ENCODE results near the gene ARHGAP23.

DNA sequence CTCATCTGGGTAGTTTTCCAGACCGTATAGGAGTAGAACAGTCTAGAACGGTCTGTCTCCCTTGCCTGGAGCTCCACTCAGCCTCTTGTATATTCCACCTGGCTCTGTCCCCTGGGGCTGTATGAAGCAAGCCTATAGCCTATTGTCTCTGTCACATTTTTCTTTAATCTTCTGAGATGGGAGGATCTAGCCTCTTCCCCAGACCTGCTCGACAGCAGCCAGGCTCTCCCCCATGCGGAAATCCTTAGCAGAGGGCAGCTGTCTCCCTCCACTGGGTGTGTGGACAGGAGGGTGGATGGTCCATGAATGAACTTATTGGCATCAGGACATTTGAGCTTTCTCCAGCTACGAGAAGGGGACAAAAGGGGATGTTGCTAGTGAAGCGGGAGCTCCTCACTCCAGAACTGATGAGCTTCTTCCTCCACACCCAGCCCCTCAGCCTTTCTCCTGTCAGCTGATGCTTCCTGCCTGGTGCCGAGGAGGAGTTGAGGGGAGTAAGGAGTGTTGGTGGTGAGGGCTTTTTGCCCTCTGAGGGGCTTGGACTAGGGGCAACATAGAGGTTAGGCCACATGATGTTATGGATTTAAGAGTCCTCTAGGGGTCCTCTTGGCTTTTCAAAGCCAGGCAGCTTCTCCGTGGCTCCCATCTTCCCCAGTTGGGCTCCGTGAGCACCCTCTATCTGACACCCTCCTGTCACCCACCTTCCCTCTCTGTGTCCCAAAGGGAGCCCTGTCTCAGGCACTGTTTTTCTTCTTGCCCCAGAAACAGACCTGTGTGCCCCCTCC lies 28.0 kb downstream of the ARHGAP23 start:
- TF ChIP-seq CTCF (optimal IDR thresholded peaks at IDR 0.05 in 1 of 3, IDR thresholded peaks at IDR 0.05 in 1 of 3, conservative IDR thresholded peaks at IDR 0.05 in 1 of 3; ENCODE audit: extremely low read depth in 1 of 3, insufficient read depth in 2 of 3, low read length in 3 of 3): no peak
- TF ChIP-seq EZH2 (IDR thresholded peaks at IDR 0.05; ENCODE audit: low read length): no peak

Measured in keratinocyte (primary cell).